Osteocyte (in vitro differentiated cells): ENCODE results near the gene MYOF. TPM values are rescaled to one million over a fixed set of nuclear protein-coding genes. Genes with fewer than 3 reads are reported as not detected.

Source experiments
- DNase-seq: peaks from one replicate; pipeline ENCODE4 v3.0.0; 2021; ENCODE audit warnings: mixed read lengths; ENCODE audit not compliant: unreplicated experiment; ENCODE audit errors: extremely low spot score
- H3K27ac Mint-ChIP-seq: one replicate; pipeline ENCODE4 v1.8.0; 2021; ENCODE audit warnings: mild to moderate bottlenecking, mixed read lengths; ENCODE audit not compliant: unreplicated experiment
- H3K27me3 Mint-ChIP-seq: one replicate; pipeline ENCODE4 v1.8.0; 2021; ENCODE audit warnings: mixed read lengths; ENCODE audit not compliant: unreplicated experiment
- H3K36me3 Mint-ChIP-seq: one replicate; pipeline ENCODE4 v1.8.0; 2021; ENCODE audit warnings: mixed read lengths; ENCODE audit not compliant: unreplicated experiment
- H3K4me1 Mint-ChIP-seq: one replicate; pipeline ENCODE4 v1.8.0; 2021; ENCODE audit warnings: mixed read lengths; ENCODE audit not compliant: unreplicated experiment
- H3K4me3 Mint-ChIP-seq: one replicate; pipeline ENCODE4 v1.8.0; 2021; ENCODE audit warnings: mild to moderate bottlenecking, moderate library complexity, mixed read lengths; ENCODE audit not compliant: unreplicated experiment
- H3K9me3 Mint-ChIP-seq: one replicate; pipeline ENCODE4 v1.8.0; 2021; ENCODE audit warnings: mixed read lengths; ENCODE audit not compliant: unreplicated experiment
- CTCF ChIP-seq: fragments of 200-600 bp; sonication (generic); IDR thresholded peaks from 2 replicates; pipeline ENCODE4 v1.5.0; 2021; ENCODE audit warnings: antibody characterized with exemption, mild to moderate bottlenecking, moderate library complexity
- total RNA-seq: library from RNA; stranded (reverse); gene quantifications from 2 replicates; pipeline ENCODE4 v1.2.1, GENCODE V29; 2021

MYOF gene
- total RNA-seq, 1 donor from 2014 or later = 470 TPM

GRCh38 chr10:93465806-93466675, 16.1 kb downstream of the MYOF start:
- H3K4me3 Mint-ChIP-seq = peak overlapping the region; percentile 54
- H3K9me3 Mint-ChIP-seq = no peaks in the 10 kb centered on the region
- H3K36me3 Mint-ChIP-seq = peaks cover 21% of the 10 kb centered on the region
- peaks cover 87% of the 10 kb centered on the region for H3K4me1 Mint-ChIP-seq
- H3K27ac Mint-ChIP-seq = peak overlapping the region; percentile 99
- DNase-seq = peak; percentile 96
- TF ChIP-seq CTCF = no peak
- no peaks in the 10 kb centered on the region for H3K27me3 Mint-ChIP-seq

GRCh38 chr10:93464776-93465388, 17.3 kb downstream of the MYOF start:
- Mint-ChIP-seq H3K27me3 (no peaks in the 10 kb centered on the region), H3K27ac (peak overlapping the region; percentile 99), H3K4me3 (no peak overlapping the region), H3K4me1 (peaks cover 88% of the 10 kb centered on the region), H3K9me3 (no peaks in the 10 kb centered on the region), H3K36me3 (peaks cover 26% of the 10 kb centered on the region)
- DNase-seq = no peak
- no peak for TF ChIP-seq CTCF

- Mint-ChIP-seq H3K27me3 (no peaks in the 10 kb centered on the region), H3K9me3 (no peaks in the 10 kb centered on the region), H3K4me1 (peaks cover 88% of the 10 kb centered on the region), H3K4me3 (no peak overlapping the region), H3K27ac (peak overlapping the region; percentile 99), H3K36me3 (peaks cover 25% of the 10 kb centered on the region)
- TF ChIP-seq CTCF = no peak
- no peak for DNase-seq
Measured at GRCh38 chr10:93463723-93464476, 18.2 kb downstream of the MYOF start.

- TF ChIP-seq CTCF = no peak
- H3K36me3 Mint-ChIP-seq = peaks cover 18% of the 10 kb centered on the region
- H3K4me1 Mint-ChIP-seq = peaks cover 88% of the 10 kb centered on the region
- no peaks in the 10 kb centered on the region for H3K9me3 Mint-ChIP-seq
- H3K27me3 Mint-ChIP-seq = no peaks in the 10 kb centered on the region
- no peak for DNase-seq
- H3K4me3 Mint-ChIP-seq = peak overlapping the region; percentile 39
- H3K27ac Mint-ChIP-seq = peak overlapping the region; percentile 99
Measured at GRCh38 chr10:93462881-93463280, 19.3 kb downstream of the MYOF start.
